GM19240 (cell line): ENCODE results near the gene PTPRN2.
"Not testable (repeated sequence)": the region's sequence is repeated elsewhere in the genome, so short reads cannot be mapped to it uniquely, and the experiment has no call there.

Experiments
- DNase-seq: peaks from one replicate; pipeline ENCODE4 v3.0.0; 2011; ENCODE audit warnings: low spot score; ENCODE audit not compliant: insufficient read length

The PTPRN2 gene

GRCh38 chr7:158389514-158390425 is 197.9 kb downstream of the PTPRN2 start:
- DNase-seq, result no peak

GRCh38 chr7:158388928-158389327 is 198.7 kb downstream of the PTPRN2 start:
- no peak for DNase-seq

- DNase-seq, result no peak
These were observed 199.6 kb downstream of the PTPRN2 start for GRCh38 chr7:158388072-158388471.

GRCh38 chr7:158387546-158387891 is 200.1 kb downstream of the PTPRN2 start:
- DNase-seq, result no peak

GRCh38 chr7:158386866-158387545 is 200.6 kb downstream of the PTPRN2 start:
- DNase-seq, result no peak

- DNase-seq, result no peak
These were observed 201.3 kb downstream of the PTPRN2 start for GRCh38 chr7:158386355-158386618.

GRCh38 chr7:158385496-158386354 is 201.9 kb downstream of the PTPRN2 start:
- DNase-seq, result not testable (repeated sequence)

GRCh38 chr7:158384746-158385145 is 202.9 kb downstream of the PTPRN2 start:
- DNase-seq, result no peak

- no peak for DNase-seq
These were observed 204.0 kb downstream of the PTPRN2 start for GRCh38 chr7:158383665-158384064.

GRCh38 chr7:158382363-158383254 is 205.0 kb downstream of the PTPRN2 start:
- DNase-seq, result no peak

GRCh38 chr7:158381956-158382355 is 205.7 kb downstream of the PTPRN2 start:
- DNase-seq, result no peak

- no peak for DNase-seq
These were observed 208.6 kb downstream of the PTPRN2 start for GRCh38 chr7:158378978-158379377.

GRCh38 chr7:158377800-158378623 is 209.6 kb downstream of the PTPRN2 start:
- no peak for DNase-seq

- DNase-seq, result not testable (repeated sequence)
These were observed 210.8 kb downstream of the PTPRN2 start for GRCh38 chr7:158376839-158377186.

GRCh38 chr7:158376146-158376838 is 211.3 kb downstream of the PTPRN2 start:
- DNase-seq, result not testable (repeated sequence)

GRCh38 chr7:158375034-158375433 is 212.6 kb downstream of the PTPRN2 start:
- no peak for DNase-seq

GRCh38 chr7:158374586-158374985 is 213.0 kb downstream of the PTPRN2 start:
- DNase-seq, result no peak

GRCh38 chr7:158374146-158374545 is 213.5 kb downstream of the PTPRN2 start:
- DNase-seq, result no peak

GRCh38 chr7:158373476-158374133 is 214.0 kb downstream of the PTPRN2 start:
- no peak for DNase-seq
